Activated T-cell treated with anti-CD3 and anti-CD28 coated beads, Interleukin-2, amount 50 U/mL, for 72 hours (primary cell): ENCODE data around the gene ZNF358. TPM values are rescaled to one million over a fixed set of nuclear protein-coding genes. Genes with fewer than 3 reads are reported as not detected.

Experiments
- ATAC-seq, 2 donors: fragments of 150-1000 bp; cut with Tn5 transposase; replicated peaks in 1 of 2; 2 replicates each; pipeline ENCODE4 v1.10.0; 2021; ENCODE audit warnings: moderate library complexity in 2 of 2, mild to moderate bottlenecking in 1 of 2
- DNase-seq, 2 donors: peaks; one replicate each; pipeline ENCODE4 v3.0.0; 2021 to 2022; ENCODE audit warnings: mixed read lengths in 1 of 2
- H3K27ac Mint-ChIP-seq: one replicate; pipeline ENCODE4 v1.8.0; 2022; ENCODE audit warnings: mild to moderate bottlenecking, moderate library complexity, mixed read lengths
- H3K27me3 Mint-ChIP-seq: one replicate; pipeline ENCODE4 v1.8.0; 2022; ENCODE audit warnings: low read depth, mixed read lengths
- H3K36me3 Mint-ChIP-seq, 2 donors: one replicate each; pipeline ENCODE4 v1.8.0; 2022; ENCODE audit warnings: mixed read lengths in 2 of 2, mild to moderate bottlenecking in 1 of 2; ENCODE audit not compliant: insufficient read depth in 2 of 2
- H3K4me1 Mint-ChIP-seq: one replicate; pipeline ENCODE4 v1.8.0; 2022; ENCODE audit warnings: low read depth, mixed read lengths
- H3K4me3 Mint-ChIP-seq, 2 donors: one replicate each; pipeline ENCODE4 v1.8.0; 2022; ENCODE audit warnings: mild to moderate bottlenecking in 2 of 2, mixed read lengths in 2 of 2, moderate library complexity in 2 of 2
- H3K9me3 Mint-ChIP-seq, 2 donors: one replicate each; pipeline ENCODE4 v1.8.0; 2022; ENCODE audit warnings: mixed read lengths in 2 of 2
- total RNA-seq, 2 donors: library from RNA; stranded (reverse); gene quantifications; one replicate each; pipeline ENCODE4 v1.2.3, GENCODE V29; 2022

The ZNF358 gene
- total RNA-seq, 2 donors from 2014 or later, result 13.6 to 14.1 TPM

DNA sequence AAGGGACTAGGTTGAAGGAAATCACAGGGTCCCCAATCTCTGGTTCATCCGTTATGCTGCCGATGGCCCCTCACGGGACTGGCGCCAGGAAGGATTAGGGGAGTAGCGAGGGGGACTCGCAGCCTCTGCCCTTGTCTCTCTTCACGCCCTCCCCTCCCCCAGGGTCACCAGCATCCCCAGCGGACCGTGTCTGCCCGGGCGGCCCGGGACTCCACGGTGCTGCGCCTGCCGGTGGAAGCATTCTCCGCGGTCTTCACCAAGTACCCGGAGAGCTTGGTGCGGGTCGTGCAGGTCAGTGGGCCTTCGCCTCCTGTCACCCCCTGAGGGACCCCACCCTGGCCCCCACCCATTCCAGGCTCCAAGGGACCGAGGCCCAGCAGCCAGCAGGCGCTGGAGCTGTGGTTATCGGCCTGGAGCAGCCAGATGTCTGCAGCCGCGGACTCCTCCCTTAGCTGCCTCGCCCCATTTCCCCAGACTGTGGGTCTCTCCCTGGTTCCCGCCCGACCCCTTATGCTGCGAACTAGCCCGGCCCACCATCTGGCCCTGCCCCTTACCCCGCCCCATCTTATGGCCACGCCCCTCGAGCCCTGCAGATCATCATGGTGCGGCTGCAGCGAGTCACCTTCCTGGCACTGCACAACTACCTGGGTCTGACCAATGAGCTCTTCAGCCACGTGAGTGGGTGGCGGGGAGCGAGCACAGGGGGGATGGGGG is 25.0 kb downstream of the ZNF358 start:
- H3K4me3 Mint-ChIP-seq, result no peak overlapping the region
- DNase-seq (peak; percentile 42 to 61), ATAC-seq (peak; percentile 38 to 59)
- peaks cover under 1% of the 10 kb centered on the region in 2 donors for H3K9me3 Mint-ChIP-seq
- peaks cover 5 to 10% of the 10 kb centered on the region in 2 donors for H3K36me3 Mint-ChIP-seq
- peaks cover 36% of the 10 kb centered on the region for H3K4me1 Mint-ChIP-seq
- no peaks in the 10 kb centered on the region for H3K27me3 Mint-ChIP-seq
- no peak overlapping the region for H3K27ac Mint-ChIP-seq

DNA sequence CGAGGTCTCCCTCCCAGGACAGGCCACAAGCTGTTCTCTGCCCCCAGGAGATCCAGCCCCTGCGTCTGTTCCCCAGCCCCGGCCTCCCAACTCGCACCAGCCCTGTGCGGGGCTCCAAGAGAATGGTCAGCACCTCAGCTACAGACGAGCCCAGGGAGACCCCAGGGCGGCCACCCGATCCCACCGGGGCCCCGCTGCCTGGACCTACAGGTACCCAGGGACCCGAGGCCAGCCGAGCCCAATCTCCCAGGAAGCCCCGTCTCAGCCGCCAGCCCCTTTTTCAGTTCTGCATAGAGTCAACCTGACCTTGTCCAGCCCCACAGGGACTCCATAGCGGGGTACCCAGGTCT is 25.5 kb downstream of the ZNF358 start:
- peaks cover 2% of the 10 kb centered on the region in 2 donors for H3K9me3 Mint-ChIP-seq
- DNase-seq (no peak), ATAC-seq (no peak)
- H3K4me3 Mint-ChIP-seq, result no peak overlapping the region
- H3K36me3 Mint-ChIP-seq, result peaks cover 6 to 9% of the 10 kb centered on the region in 2 donors
- H3K4me1 Mint-ChIP-seq, result peaks cover 37% of the 10 kb centered on the region
- no peak overlapping the region for H3K27ac Mint-ChIP-seq
- H3K27me3 Mint-ChIP-seq, result no peaks in the 10 kb centered on the region

DNA sequence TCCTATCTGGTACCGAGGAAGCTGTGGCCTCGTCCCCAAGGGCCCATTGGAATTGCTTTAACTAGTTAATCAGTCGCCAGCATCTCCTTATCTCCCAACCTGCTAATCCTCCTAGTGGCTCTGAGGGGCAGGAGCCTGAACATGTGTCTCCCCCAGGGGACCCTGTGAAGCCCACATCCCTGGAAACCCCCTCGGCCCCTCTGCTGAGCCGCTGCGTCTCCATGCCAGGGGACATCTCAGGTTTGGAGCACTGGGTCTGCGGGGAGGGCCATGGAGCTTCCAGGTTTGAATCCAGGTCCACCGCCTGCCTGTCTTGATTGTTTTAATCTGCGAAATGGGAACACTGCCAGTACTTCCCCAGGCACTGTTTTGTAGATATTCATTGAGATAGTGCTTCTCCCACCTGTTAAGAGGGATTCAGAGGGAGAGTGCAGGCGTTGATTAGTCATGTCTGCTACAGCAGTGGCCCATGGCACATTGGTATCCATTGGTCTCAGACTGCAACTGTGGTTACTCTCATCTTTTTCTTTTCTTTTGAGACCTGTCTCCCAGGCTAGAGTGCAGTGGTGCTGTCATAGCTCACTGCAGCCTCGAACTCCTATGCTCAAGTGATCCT is 26.0 kb downstream of the ZNF358 start:
- Mint-ChIP-seq H3K36me3 (peaks cover 6 to 9% of the 10 kb centered on the region in 2 donors), H3K9me3 (peaks cover 2% of the 10 kb centered on the region in 2 donors), H3K27me3 (no peaks in the 10 kb centered on the region), H3K4me3 (no peak overlapping the region), H3K4me1 (peaks cover 35% of the 10 kb centered on the region), H3K27ac (no peak overlapping the region)
- no peak for DNase-seq
- no peak for ATAC-seq

- peaks cover 37% of the 10 kb centered on the region for H3K4me1 Mint-ChIP-seq
- H3K9me3 Mint-ChIP-seq, result peaks cover 2% of the 10 kb centered on the region in 2 donors
- peaks cover 6 to 9% of the 10 kb centered on the region in 2 donors for H3K36me3 Mint-ChIP-seq
- H3K27ac Mint-ChIP-seq, result no peak overlapping the region
- no peak for DNase-seq
- H3K4me3 Mint-ChIP-seq, result no peak overlapping the region
- no peak for ATAC-seq
- H3K27me3 Mint-ChIP-seq, result no peaks in the 10 kb centered on the region
Observed at GRCh38 chr19:7542556-7543348, 26.8 kb downstream of the ZNF358 start.

DNA sequence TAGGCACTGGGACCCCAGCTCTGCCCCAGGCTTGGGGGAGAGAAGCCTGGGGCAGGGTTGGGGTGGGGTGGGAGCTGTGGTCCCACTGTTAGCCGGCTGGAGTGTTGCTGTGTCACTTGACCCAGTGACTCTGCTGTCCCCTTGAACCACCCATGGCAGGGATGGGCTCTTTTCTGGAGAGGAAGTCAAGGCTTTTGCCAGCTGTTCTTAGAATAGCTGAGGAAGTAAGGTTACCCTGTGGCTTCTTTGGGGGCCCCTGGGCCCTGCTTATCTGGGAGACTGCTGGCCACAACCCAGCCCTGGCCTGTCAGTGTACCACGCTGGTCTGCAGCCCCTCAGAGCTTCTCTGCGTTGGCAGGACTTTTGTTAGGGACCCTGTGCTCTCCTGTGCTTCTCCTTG is 28.7 kb downstream of the ZNF358 start:
- peaks cover 37% of the 10 kb centered on the region for H3K4me1 Mint-ChIP-seq
- DNase-seq, result no peak
- H3K9me3 Mint-ChIP-seq, result peaks cover 2% of the 10 kb centered on the region in 2 donors
- no peak for ATAC-seq
- H3K36me3 Mint-ChIP-seq, result peaks cover 6% of the 10 kb centered on the region in 2 donors
- no peak overlapping the region for H3K27ac Mint-ChIP-seq
- no peaks in the 10 kb centered on the region for H3K27me3 Mint-ChIP-seq
- no peak overlapping the region for H3K4me3 Mint-ChIP-seq

GRCh38 chr19:7545300-7545699 is 29.4 kb downstream of the ZNF358 start:
- DNase-seq (no peak), ATAC-seq (no peak)
- peaks cover 37% of the 10 kb centered on the region for H3K4me1 Mint-ChIP-seq
- no peak overlapping the region for H3K27ac Mint-ChIP-seq
- H3K9me3 Mint-ChIP-seq, result peaks cover 2% of the 10 kb centered on the region in 2 donors
- peak overlapping the region in 1 of 2 donors; percentile 6 for H3K4me3 Mint-ChIP-seq
- H3K27me3 Mint-ChIP-seq, result no peaks in the 10 kb centered on the region
- peaks cover 4 to 8% of the 10 kb centered on the region in 2 donors for H3K36me3 Mint-ChIP-seq

- DNase-seq (peak in 1 of 2 donors; percentile 27), ATAC-seq (peak; percentile 78)
- Mint-ChIP-seq H3K4me3 (peak overlapping the region; percentile 54 to 72), H3K27ac (peak overlapping the region; percentile 27), H3K27me3 (no peaks in the 10 kb centered on the region), H3K36me3 (peaks cover 4 to 8% of the 10 kb centered on the region in 2 donors), H3K9me3 (peaks cover 2% of the 10 kb centered on the region in 2 donors), H3K4me1 (peaks cover 37% of the 10 kb centered on the region)
Observed at GRCh38 chr19:7545904-7546303, 30.0 kb downstream of the ZNF358 start.

DNA sequence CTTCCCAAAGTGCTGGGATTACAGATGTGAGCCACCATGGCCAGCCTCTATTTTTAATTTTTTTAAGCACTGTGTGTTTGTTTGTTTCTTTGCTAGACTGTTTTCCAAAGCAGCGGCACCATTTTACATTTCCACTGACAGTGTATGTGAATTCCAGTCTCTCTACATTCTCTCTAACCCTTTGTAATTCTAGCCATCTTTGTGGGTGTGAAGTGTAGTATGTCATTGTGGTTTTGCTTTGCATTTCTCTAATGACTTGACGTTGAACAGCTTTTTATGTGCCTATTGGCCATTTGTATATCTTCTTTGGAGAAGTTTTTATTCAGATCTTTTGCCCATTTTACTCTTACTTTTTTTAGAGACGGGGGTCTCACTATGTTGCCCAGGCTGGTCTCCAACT is 31.3 kb downstream of the ZNF358 start:
- ATAC-seq, result peak; percentile 41 to 61
- Mint-ChIP-seq H3K4me1 (peaks cover 31% of the 10 kb centered on the region), H3K4me3 (peak overlapping the region in 1 of 2 donors; percentile 33), H3K27me3 (no peaks in the 10 kb centered on the region), H3K9me3 (peaks cover 2% of the 10 kb centered on the region in 2 donors), H3K36me3 (peaks cover 6 to 13% of the 10 kb centered on the region in 2 donors), H3K27ac (peak overlapping the region; percentile 74)
- no peak for DNase-seq

- no peak for DNase-seq
- Mint-ChIP-seq H3K4me3 (no peak overlapping the region), H3K4me1 (peaks cover 25% of the 10 kb centered on the region), H3K27ac (no peak overlapping the region), H3K27me3 (no peaks in the 10 kb centered on the region), H3K36me3 (peaks cover 6 to 9% of the 10 kb centered on the region in 2 donors), H3K9me3 (peaks cover 2% of the 10 kb centered on the region in 2 donors)
- no peak for ATAC-seq
Observed at GRCh38 chr19:7549429-7550148, 33.7 kb downstream of the ZNF358 start.

DNA sequence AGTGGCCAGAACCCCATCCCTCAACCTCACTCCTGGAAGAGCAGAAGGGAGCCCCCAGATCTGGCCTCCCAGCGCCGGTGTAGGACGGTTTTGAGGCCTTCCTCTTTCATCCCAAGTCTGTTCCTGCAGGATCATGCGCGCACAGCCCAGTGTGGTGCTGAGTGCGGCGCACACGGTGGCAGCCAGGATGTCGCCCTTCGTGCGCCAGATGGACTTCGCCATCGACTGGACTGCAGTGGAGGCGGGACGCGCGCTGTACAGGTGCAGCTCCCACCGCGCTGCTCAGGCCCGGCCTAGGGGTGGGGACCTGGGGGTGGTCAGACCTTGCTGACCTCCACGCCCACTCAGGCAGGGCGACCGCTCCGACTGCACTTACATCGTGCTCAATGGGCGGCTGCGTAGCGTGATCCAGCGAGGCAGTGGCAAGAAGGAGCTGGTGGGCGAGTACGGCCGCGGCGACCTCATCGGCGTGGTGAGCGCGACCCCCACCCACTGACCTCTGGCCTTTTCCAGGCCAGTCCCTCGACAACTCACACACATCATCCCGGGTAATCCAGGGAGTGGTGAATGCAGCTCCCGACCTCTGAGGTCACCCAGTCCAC is 34.4 kb downstream of the ZNF358 start:
- DNase-seq (no peak), ATAC-seq (no peak)
- no peaks in the 10 kb centered on the region for H3K27me3 Mint-ChIP-seq
- no peak overlapping the region for H3K27ac Mint-ChIP-seq
- peaks cover 2% of the 10 kb centered on the region in 2 donors for H3K9me3 Mint-ChIP-seq
- peaks cover 18% of the 10 kb centered on the region for H3K4me1 Mint-ChIP-seq
- H3K36me3 Mint-ChIP-seq, result peaks cover 5 to 9% of the 10 kb centered on the region in 2 donors
- no peak overlapping the region for H3K4me3 Mint-ChIP-seq

DNA sequence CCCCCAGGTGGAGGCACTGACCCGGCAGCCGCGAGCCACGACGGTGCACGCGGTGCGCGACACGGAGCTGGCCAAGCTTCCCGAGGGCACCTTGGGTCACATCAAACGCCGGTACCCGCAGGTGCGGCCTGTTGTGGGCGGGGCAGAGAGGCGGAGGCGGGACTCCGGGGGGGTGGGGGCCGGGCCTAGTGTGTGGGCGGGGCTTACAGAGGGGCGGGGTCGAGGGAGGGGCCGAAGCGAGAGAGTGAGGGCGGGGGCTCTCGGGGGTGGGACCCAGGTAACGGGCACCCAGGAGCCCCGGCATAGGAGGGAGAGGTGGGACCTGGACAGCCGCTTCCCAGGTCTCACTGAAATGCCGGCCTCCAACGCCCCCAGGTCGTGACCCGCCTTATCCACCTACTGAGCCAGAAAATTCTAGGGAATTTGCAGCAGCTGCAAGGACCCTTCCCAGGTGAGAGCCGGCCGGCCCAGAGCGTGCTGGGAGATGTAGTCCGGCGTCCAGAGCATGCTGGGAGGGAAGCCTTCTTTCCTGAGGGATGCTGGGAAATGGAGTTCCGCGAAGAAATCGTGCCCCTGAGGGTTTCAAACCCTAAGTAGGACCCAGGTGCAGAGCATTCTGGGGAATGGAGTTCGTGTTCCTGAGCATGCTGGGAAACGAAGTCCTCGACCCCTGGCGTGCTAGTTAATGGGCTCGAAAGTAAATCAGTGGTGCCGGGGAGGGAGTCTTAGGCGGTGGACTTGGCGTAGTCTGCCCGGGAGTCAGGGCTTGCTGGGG is 35.3 kb downstream of the ZNF358 start:
- H3K9me3 Mint-ChIP-seq, result no peaks in the 10 kb centered on the region
- no peak overlapping the region for H3K27ac Mint-ChIP-seq
- peaks cover 2 to 7% of the 10 kb centered on the region in 2 donors for H3K36me3 Mint-ChIP-seq
- peak; percentile 61 to 75 for ATAC-seq
- no peaks in the 10 kb centered on the region for H3K27me3 Mint-ChIP-seq
- DNase-seq, result peak in 1 of 2 donors; percentile 50
- H3K4me3 Mint-ChIP-seq, result peak overlapping the region in 1 of 2 donors; percentile 18
- peaks cover 11% of the 10 kb centered on the region for H3K4me1 Mint-ChIP-seq

- H3K4me1 Mint-ChIP-seq, result no peaks in the 10 kb centered on the region
- no peak overlapping the region for H3K4me3 Mint-ChIP-seq
- no peak overlapping the region for H3K27ac Mint-ChIP-seq
- H3K27me3 Mint-ChIP-seq, result no peaks in the 10 kb centered on the region
- ATAC-seq, result no peak
- H3K36me3 Mint-ChIP-seq, result peaks cover 2 to 11% of the 10 kb centered on the region in 2 donors
- no peak for DNase-seq
- H3K9me3 Mint-ChIP-seq, result no peaks in the 10 kb centered on the region
Observed at GRCh38 chr19:7552781-7553180, 36.9 kb downstream of the ZNF358 start.
